HG02885 (cell line): ENCODE measurements around the gene PLXNA2.

Source experiments
- ATAC-seq: cut with Tn5 transposase; IDR thresholded peaks from one replicate; pipeline ENCODE4 v1.9.1; 2021; ENCODE audit warnings: mild to moderate bottlenecking; ENCODE audit not compliant: unreplicated experiment, poor library complexity

The PLXNA2 gene

GRCh38 chr1:208169081-208169879 lies 74.9 kb downstream of the PLXNA2 start:
- ATAC-seq, result no peak

- no peak for ATAC-seq
These were observed 76.8 kb downstream of the PLXNA2 start for GRCh38 chr1:208167261-208167869.

- no peak for ATAC-seq
These were observed 77.6 kb downstream of the PLXNA2 start for GRCh38 chr1:208166340-208167138.

GRCh38 chr1:208165659-208166058 lies 78.5 kb downstream of the PLXNA2 start:
- ATAC-seq, result no peak

- ATAC-seq, result no peak
These were observed 79.6 kb downstream of the PLXNA2 start for GRCh38 chr1:208164609-208165008.

- no peak for ATAC-seq
These were observed 80.6 kb downstream of the PLXNA2 start for GRCh38 chr1:208163539-208163938.

- ATAC-seq, result no peak
These were observed 81.3 kb downstream of the PLXNA2 start for GRCh38 chr1:208162903-208163302.

GRCh38 chr1:208161656-208162375 lies 82.4 kb downstream of the PLXNA2 start:
- no peak for ATAC-seq

GRCh38 chr1:208161005-208161404 lies 83.2 kb downstream of the PLXNA2 start:
- ATAC-seq, result no peak

- ATAC-seq, result no peak
These were observed 83.8 kb downstream of the PLXNA2 start for GRCh38 chr1:208160259-208160819.

- ATAC-seq, result no peak
These were observed 84.5 kb downstream of the PLXNA2 start for GRCh38 chr1:208159555-208160258.

- no peak for ATAC-seq
These were observed 85.3 kb downstream of the PLXNA2 start for GRCh38 chr1:208158640-208159554.

GRCh38 chr1:208157769-208158168 lies 86.4 kb downstream of the PLXNA2 start:
- ATAC-seq, result no peak

GRCh38 chr1:208156741-208157140 lies 87.4 kb downstream of the PLXNA2 start:
- ATAC-seq, result no peak

- ATAC-seq, result no peak
These were observed 87.9 kb downstream of the PLXNA2 start for GRCh38 chr1:208156310-208156709.

- no peak for ATAC-seq
These were observed 89.2 kb downstream of the PLXNA2 start for GRCh38 chr1:208154679-208155642.

GRCh38 chr1:208154040-208154439 lies 90.1 kb downstream of the PLXNA2 start:
- ATAC-seq, result no peak
